NCI-H128 (cell line): ENCODE measurements around the gene STAT6.

Source experiments
- DNase-seq: peaks from one replicate; lab custom pipeline; 2025; ENCODE audit not compliant: unreplicated experiment; lab: John Stamatoyannopoulos, UW

The STAT6 gene

DNA sequence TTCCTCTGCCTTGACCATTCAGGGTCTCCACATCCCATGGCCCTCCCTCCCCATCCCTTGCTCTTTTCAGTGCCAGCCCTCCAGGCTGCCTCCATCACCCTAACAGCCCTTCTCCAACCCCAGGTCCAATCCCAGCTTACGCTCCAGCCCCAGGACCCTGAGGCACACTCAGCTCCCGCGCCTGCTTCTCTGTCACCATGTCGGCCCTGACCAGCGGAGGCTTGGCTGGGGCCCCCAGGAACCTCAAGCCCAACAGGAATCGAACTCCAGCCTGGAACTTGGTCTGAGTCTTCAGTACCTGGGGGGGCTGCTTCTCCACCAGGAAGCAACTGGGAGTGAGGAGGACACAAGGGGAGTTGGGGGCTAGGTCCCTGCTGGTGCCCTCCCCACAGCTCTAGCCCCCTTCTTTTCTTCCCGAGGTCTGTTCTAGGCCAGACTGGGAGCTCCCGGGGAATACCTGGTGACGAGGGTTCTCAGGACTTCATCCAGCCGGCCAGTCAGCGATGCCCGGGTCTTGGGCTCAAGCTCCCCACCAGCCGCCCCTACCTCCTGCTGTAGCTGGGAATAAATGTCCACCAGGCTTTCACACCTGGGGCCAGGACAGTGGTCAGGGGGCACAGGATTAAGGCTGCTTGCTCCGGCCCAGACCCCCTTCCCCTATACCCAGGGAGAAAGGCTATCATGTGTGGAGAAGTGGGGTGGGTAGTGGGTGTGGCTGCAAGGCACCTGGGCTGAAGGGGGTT, 6.0 kb downstream of the STAT6 start:
- no peak for DNase-seq

DNA sequence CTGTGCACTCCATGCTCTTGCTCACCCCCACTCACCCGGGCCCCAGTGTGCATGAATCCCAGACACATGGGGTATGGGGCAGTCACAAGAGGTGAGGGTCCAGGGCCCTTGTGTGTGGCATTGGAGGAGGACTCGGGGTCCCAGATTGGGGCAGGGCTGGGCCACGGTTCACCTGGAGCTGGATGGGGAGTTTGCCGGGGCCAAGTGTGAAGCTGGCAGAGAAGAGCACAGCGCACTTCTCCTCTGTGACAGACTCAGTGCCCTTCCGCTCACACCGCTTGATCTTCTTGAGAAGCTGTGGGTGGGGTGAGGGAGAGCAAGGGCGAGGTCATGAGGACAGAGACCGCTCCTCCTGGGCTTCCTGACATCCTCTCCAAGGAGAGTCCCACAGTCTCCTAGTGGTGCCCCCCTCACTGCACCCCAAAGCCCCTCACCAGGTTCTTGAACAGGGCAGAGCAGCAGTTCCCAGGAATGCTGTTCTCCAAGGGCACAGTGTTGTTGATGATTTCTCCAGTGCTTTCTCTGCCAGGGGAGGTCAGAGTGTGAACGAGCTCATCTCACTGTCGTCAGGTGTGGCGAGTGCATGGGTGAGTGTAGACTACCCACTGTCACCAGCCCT, 6.8 kb downstream of the STAT6 start:
- DNase-seq: no peak

DNA sequence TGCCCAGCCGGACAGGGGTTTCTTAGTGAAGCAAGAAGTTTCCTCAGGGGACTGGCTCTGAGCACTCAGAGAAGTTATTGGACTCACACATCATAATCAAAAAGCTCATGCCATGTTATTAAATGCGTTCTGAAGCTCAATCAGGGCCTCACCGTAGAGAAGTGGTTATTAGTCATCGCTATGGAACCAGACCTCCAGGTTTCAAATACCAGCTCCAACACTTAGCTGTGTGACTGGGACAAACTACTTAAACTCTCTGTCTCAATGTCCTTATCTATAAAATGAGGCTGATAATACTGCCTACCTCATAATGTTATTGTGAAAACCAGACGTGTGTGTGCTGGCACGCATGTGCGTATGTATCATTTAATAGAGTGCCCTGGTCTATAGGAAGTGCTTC, 7.3 kb downstream of the STAT6 start:
- DNase-seq: no peak

DNA sequence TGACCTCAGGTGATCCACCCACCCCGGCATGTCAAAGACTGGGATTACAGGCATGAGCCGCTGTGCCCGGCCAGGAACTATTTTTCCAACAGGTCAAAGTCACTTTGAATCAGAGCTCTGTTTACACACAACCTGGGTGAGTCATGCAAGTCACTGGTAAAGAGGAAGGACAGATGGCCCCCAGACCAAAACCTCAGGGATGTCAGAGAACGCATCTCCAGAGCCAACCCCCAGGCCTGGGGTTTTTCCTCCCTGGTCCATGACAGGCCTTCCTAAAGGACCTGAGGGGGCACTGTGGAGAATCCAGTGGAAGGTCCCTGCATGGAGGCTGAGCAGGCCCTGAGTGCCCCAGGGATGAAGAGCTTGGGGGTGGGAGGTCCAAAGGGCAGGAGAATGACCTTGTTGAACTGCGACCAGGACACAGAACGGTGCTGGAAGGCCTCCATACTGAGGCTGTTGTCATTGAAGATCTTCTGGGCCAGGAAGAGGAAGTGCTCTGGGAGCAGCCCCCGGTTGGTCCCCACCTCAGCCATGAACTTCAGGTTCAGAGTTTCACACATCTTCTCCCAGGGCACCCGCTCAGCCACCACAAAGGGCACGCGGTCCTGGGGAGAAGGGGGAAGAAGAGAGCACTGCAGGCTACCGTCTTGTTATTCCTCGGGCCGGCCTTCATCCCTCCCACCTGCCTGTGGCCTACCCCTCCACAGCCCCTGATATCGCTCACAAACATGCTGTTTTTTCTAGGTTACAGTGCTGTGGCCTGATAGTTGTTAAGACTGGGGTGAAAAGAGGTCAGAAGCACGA, 9.1 kb downstream of the STAT6 start:
- no peak for DNase-seq

DNA sequence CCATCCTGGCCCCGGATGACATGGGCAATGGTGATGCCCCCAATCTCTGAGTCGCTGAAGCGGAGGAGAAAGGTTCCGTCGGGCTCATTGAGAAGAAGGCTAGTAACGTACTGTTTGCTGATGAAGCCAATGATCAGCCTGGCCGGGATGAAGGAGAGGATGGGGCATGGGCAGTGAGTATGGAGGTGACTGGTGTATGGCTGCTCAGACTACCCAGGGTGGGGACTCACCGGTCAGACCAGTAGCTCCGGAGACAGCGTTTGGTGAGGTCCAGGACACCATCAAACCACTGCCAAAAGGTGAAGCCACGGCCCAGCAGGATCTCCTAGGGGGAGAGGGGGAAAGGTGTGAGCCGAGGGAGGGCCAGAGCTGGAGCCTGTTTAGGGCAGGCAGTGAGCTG, 11.4 kb downstream of the STAT6 start:
- no peak for DNase-seq

- no peak for DNase-seq
Measured at GRCh38 chr12:57099047-57099714, 12.0 kb downstream of the STAT6 start.

DNA sequence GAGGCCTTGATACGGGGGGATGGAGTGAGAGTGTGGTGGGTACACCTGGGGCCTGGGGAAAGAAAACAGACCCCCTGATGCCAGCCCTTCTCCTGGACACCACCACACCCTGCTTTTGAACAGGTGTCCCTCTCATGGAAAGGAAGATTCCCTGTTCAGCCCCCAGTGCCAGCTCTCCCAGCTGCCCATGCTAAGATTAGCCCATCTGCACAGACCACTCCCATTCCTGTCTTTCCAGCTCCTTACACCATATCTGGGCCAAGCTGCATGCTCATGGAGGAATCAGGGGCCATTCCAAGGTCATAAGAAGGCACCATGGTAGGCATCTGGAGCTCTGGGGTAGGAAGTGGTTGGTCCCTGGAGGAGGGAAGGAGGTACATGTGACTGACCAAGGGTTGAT, 12.6 kb downstream of the STAT6 start:
- no peak for DNase-seq

GRCh38 chr12:57097554-57097835, 13.7 kb downstream of the STAT6 start:
- no peak for DNase-seq

GRCh38 chr12:57096748-57097553, 14.2 kb downstream of the STAT6 start:
- no peak for DNase-seq

- no peak for DNase-seq
Measured at GRCh38 chr12:57096099-57096572, 15.0 kb downstream of the STAT6 start.

- DNase-seq: no peak
Measured at GRCh38 chr12:57095440-57095839, 15.7 kb downstream of the STAT6 start.

- no peak for DNase-seq
Measured at GRCh38 chr12:57094208-57095160, 16.7 kb downstream of the STAT6 start.

GRCh38 chr12:57093415-57094207, 17.6 kb downstream of the STAT6 start:
- DNase-seq: no peak

DNA sequence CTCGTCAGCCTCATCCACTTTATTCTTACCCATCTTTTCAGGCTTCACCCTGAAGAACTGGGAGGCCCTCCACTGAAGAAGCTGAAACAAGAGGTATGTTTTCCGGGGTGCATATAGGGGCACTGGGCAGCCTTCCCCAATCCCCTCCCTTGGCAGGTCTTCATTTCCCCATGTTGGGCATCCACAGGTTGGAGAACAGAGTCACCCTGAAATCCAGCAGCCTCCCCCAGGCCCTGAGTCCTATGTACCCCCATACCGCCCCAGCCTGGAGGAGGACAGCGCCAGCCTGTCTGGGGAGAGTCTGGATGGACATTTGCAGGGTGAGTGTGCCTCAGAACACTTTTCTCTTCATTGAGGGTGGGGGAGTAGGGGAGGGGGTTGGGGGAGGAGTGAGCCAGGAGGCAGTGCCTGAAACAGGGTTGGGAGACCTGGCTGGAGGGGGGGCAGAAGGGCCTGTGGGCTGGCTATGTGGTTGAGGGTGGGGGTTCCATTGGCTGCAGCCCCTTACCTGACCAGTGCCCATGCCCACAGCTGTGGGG, 18.2 kb downstream of the STAT6 start:
- DNase-seq: no peak

- DNase-seq: no peak
Measured at GRCh38 chr12:57092529-57092862, 18.7 kb downstream of the STAT6 start.

DNA sequence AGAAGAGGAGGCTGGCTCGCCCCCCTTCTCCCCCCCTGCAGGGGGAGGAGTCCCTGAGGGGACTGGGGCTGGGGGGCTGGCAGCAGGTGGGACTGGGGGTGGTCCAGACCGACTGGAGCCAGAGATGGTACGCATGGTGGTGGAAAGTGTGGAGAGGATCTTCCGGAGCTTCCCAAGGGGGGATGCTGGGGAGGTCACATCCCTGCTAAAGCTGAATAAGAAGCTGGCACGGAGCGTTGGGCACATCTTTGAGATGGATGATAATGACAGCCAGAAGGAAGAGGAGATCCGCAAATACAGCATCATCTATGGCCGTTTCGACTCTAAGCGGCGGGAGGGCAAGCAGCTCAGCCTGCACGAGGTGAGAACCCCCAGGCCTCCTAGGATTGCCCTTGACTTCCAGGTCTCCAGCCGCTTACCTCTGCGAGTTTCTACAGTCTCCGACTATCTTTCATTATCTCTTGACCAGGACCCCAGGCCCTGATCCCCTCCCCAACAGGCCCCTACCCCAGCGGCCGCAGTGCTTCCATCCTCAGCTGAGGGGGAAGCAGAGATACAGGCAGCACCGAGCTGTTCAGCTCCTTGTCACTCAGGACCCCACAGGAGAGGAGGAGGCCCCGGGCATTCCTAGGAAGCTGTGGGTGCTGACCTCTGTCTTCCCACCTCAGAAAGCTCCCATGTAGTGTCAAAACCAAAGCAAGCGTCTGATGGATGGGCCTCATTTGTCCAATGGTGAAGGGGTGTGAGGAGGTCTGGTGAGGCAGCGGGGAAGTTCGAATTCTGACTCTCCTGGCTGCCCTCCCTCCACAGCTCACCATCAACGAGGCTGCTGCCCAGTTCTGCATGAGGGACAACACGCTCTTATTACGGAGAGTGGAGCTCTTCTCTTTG, 19.3 kb downstream of the STAT6 start:
- no peak for DNase-seq

- no peak for DNase-seq
Measured at GRCh38 chr12:57090924-57091637, 20.1 kb downstream of the STAT6 start.
